H9 (cell line): ENCODE results near the gene ACTL8. TPM values are rescaled to one million over a fixed set of nuclear protein-coding genes. Genes with fewer than 3 reads are reported as not detected.

Experiments
- DNase-seq: peaks from one replicate; pipeline ENCODE4 v3.0.0-alpha.2; 2017
- H2AFZ ChIP-seq: one replicate; pipeline ENCODE4 v1.6.1; 2013; ENCODE audit warnings: mild to moderate bottlenecking, low read length, control low read depth, moderate library complexity
- H2AK5ac ChIP-seq: 2 replicates; pipeline ENCODE4 v1.6.1; 2013; ENCODE audit warnings: low read length, control low read depth, mixed read lengths; ENCODE audit not compliant: insufficient read length
- H2BK120ac ChIP-seq: one replicate; pipeline ENCODE4 v1.6.1; 2013; ENCODE audit warnings: low read depth, mild to moderate bottlenecking, low read length, control low read depth, inconsistent platforms; ENCODE audit not compliant: poor library complexity, severe bottlenecking
- H2BK12ac ChIP-seq: 2 replicates; pipeline ENCODE4 v1.6.1; 2013; ENCODE audit warnings: low read length, control low read depth, mixed read lengths, low read depth; ENCODE audit not compliant: insufficient read length
- H2BK15ac ChIP-seq: 2 replicates; pipeline ENCODE4 v1.6.1; 2013; ENCODE audit warnings: low read depth, low read length, control low read depth
- H2BK20ac ChIP-seq: one replicate; pipeline ENCODE4 v1.6.1; 2013; ENCODE audit warnings: low read depth, mild to moderate bottlenecking, low read length, control low read depth, inconsistent platforms; ENCODE audit not compliant: poor library complexity, severe bottlenecking
- H2BK5ac ChIP-seq: 2 replicates; pipeline ENCODE4 v1.6.1; 2013; ENCODE audit warnings: low read length, control low read depth, mixed read lengths; ENCODE audit not compliant: insufficient read length
- H3K14ac ChIP-seq: 2 replicates; pipeline ENCODE4 v1.6.1; 2013; ENCODE audit warnings: low read length, control low read depth; ENCODE audit not compliant: insufficient read depth
- H3K18ac ChIP-seq: 2 replicates; pipeline ENCODE4 v1.6.1; 2013; ENCODE audit warnings: low read depth, mild to moderate bottlenecking, mixed read lengths, low read length, control low read depth; ENCODE audit not compliant: insufficient read length
- H3K23ac ChIP-seq: 2 replicates; pipeline ENCODE4 v1.6.1; 2013; ENCODE audit warnings: low read length, control low read depth, mixed read lengths, low read depth; ENCODE audit not compliant: insufficient read length
- H3K23me2 ChIP-seq: 2 replicates; pipeline ENCODE4 v1.6.1; 2013; ENCODE audit warnings: low read depth, mild to moderate bottlenecking, mixed read lengths, low read length, control low read depth; ENCODE audit not compliant: insufficient read length, poor library complexity, severe bottlenecking
- H3K27ac ChIP-seq: 2 replicates; pipeline ENCODE4 v1.5.1; 2013; ENCODE audit warnings: low read length, control low read depth, mixed read lengths, low read depth; ENCODE audit not compliant: insufficient read length
- H3K27me3 ChIP-seq: 2 replicates; pipeline ENCODE4 v1.6.1; 2013; ENCODE audit warnings: low read length, control low read depth, inconsistent platforms; ENCODE audit not compliant: insufficient read depth
- H3K4ac ChIP-seq: 2 replicates; pipeline ENCODE4 v1.6.1; 2013; ENCODE audit warnings: low read depth, mild to moderate bottlenecking, control low read depth, inconsistent platforms, low read length, moderate library complexity
- H3K4me1 ChIP-seq: 2 replicates; pipeline ENCODE4 v1.6.1; 2013; ENCODE audit warnings: low read length, control low read depth, inconsistent platforms; ENCODE audit not compliant: insufficient read depth
- H3K4me2 ChIP-seq: 2 replicates; pipeline ENCODE4 v1.6.1; 2013; ENCODE audit warnings: low read length, control low read depth, mixed read lengths; ENCODE audit not compliant: insufficient read length, insufficient read depth
- H3K56ac ChIP-seq: 2 replicates; pipeline ENCODE4 v1.6.1; 2013; ENCODE audit warnings: low read depth, mild to moderate bottlenecking, mixed read lengths, low read length, control low read depth; ENCODE audit not compliant: insufficient read length
- H3K79me1 ChIP-seq: 2 replicates; pipeline ENCODE4 v1.6.1; 2013; ENCODE audit warnings: low read depth, mild to moderate bottlenecking, moderate library complexity, low read length, control low read depth, inconsistent platforms; ENCODE audit not compliant: insufficient read depth, poor library complexity, severe bottlenecking
- H3K79me2 ChIP-seq: 2 replicates; pipeline ENCODE4 v1.6.1; 2013; ENCODE audit warnings: low read length, control low read depth, inconsistent platforms; ENCODE audit not compliant: insufficient read depth
- H3K9ac ChIP-seq: 2 replicates; pipeline ENCODE4 v1.6.1; 2013; ENCODE audit warnings: low read length, control low read depth, mixed read lengths; ENCODE audit not compliant: insufficient read length; ENCODE audit errors: extremely low read depth
- H3K9me3 ChIP-seq: one replicate; pipeline ENCODE4 v1.6.1; 2013; ENCODE audit warnings: low read depth, low read length, inconsistent platforms; ENCODE audit not compliant: control insufficient read depth
- H3T11ph ChIP-seq: one replicate; pipeline ENCODE4 v1.6.1; 2013; ENCODE audit warnings: mild to moderate bottlenecking, low read length, control low read depth, inconsistent platforms
- H4K20me1 ChIP-seq: one replicate; pipeline ENCODE4 v1.6.1; 2013; ENCODE audit not compliant: control insufficient read depth, insufficient read length, insufficient read depth
- H4K5ac ChIP-seq: 2 replicates; pipeline ENCODE4 v1.6.1; 2013; ENCODE audit warnings: low read depth, mild to moderate bottlenecking, mixed read lengths, low read length, control low read depth; ENCODE audit not compliant: insufficient read length
- H4K8ac ChIP-seq: replicated peaks from 2 replicates; pipeline ENCODE4 v1.6.1; 2013; ENCODE audit warnings: low read length, control low read depth, mixed read lengths, low read depth; ENCODE audit not compliant: insufficient read length
- H4K91ac ChIP-seq: 2 replicates; pipeline ENCODE4 v1.6.1; 2013; ENCODE audit warnings: low read depth, mild to moderate bottlenecking, moderate library complexity, mixed read lengths, low read length, control low read depth; ENCODE audit not compliant: insufficient read length
- H3K27ac Mint-ChIP-seq, 3 experiments: 2 replicates in 2 of 3; 3 replicates in 1 of 3; pipeline ENCODE4 v1.8.0; 2020 to 2021; ENCODE audit warnings: mixed read lengths in 3 of 3, mild to moderate bottlenecking in 1 of 3, moderate library complexity in 1 of 3
- H3K27me3 Mint-ChIP-seq: 2 replicates; pipeline ENCODE4 v1.8.0; 2021; ENCODE audit warnings: low read depth, mild to moderate bottlenecking, moderate library complexity, mixed read lengths
- H3K36me3 Mint-ChIP-seq, 3 experiments: 2 replicates in 2 of 3; 3 replicates in 1 of 3; pipeline ENCODE4 v1.8.0; 2020 to 2021; ENCODE audit warnings: low read depth in 3 of 3, mixed read lengths in 3 of 3; ENCODE audit not compliant: insufficient read depth in 1 of 3
- H3K4me1 Mint-ChIP-seq, 2 experiments: 2 replicates each; pipeline ENCODE4 v1.8.0; 2020; ENCODE audit warnings: mixed read lengths in 2 of 2
- H3K4me3 Mint-ChIP-seq, 2 experiments: 2 replicates in 1 of 2; 3 replicates in 1 of 2; pipeline ENCODE4 v1.8.0; 2020 to 2021; ENCODE audit warnings: mild to moderate bottlenecking in 2 of 2, mixed read lengths in 2 of 2, moderate library complexity in 1 of 2
- H3K9me3 Mint-ChIP-seq, 2 experiments: 2 replicates in 1 of 2; 3 replicates in 1 of 2; pipeline ENCODE4 v1.8.0; 2020; ENCODE audit warnings: mild to moderate bottlenecking in 2 of 2, mixed read lengths in 2 of 2, moderate library complexity in 1 of 2
- CTCF ChIP-seq: fragments of 200-600 bp; sonication (generic); conservative IDR thresholded peaks from 3 replicates; pipeline ENCODE4 v1.8.0; 2021; ENCODE audit warnings: antibody characterized with exemption, mild to moderate bottlenecking
- WGBS: extraction: QIAGEN DNeasy Blood & Tissue Kit; methylation state at CpG from one replicate; pipeline ENCODE4 v1.1.7; 2013; ENCODE audit warnings: missing lambda C conversion rate, low lambda C conversion rate, mixed read lengths; ENCODE audit not compliant: insufficient read length; ENCODE audit errors: extremely low coverage; 5-methylcytosine and 5-hydroxymethylcytosine counted together
- total RNA-seq: library from RNA; stranded (reverse); gene quantifications from 2 replicates; pipeline ENCODE4 v1.2.1, GENCODE V29; 2021

ACTL8 gene
- total RNA-seq, 1 experiment from 2014 or later = not detected

GRCh38 chr1:17816511-17816910, 61.4 kb downstream of the ACTL8 start:
- Histone ChIP-seq H2AK5ac (no peak overlapping the region), H3K79me2 (no peaks in the 10 kb centered on the region), H4K5ac (no peak overlapping the region), H4K20me1 (no peaks in the 10 kb centered on the region), H3K79me1 (no peaks in the 10 kb centered on the region), H3K4me2 (no peak overlapping the region), H3K14ac (no peak overlapping the region), H2AFZ (no peak overlapping the region), H3K56ac (no peak overlapping the region), H2BK5ac (no peak overlapping the region), H3K23ac (no peak overlapping the region), H3K27ac (no peak overlapping the region), H2BK15ac (no peak overlapping the region), H3K18ac (no peak overlapping the region), H3T11ph (no peak overlapping the region), H3K9ac (no peak overlapping the region), H2BK120ac (no peak overlapping the region), H3K27me3 (no peaks in the 10 kb centered on the region), H3K4me1 (no peaks in the 10 kb centered on the region), H2BK12ac (no peak overlapping the region), H3K9me3 (no peaks in the 10 kb centered on the region), H2BK20ac (no peak overlapping the region), H3K23me2 (no peaks in the 10 kb centered on the region), H4K91ac (no peak overlapping the region), H4K8ac (no peak overlapping the region), H3K4ac (no peak overlapping the region)
- Mint-ChIP-seq H3K9me3 (no peaks in the 10 kb centered on the region), H3K27me3 (peaks cover 9% of the 10 kb centered on the region), H3K27ac (no peak overlapping the region), H3K4me3 (no peak overlapping the region), H3K4me1 (peaks cover 0 to 3% of the 10 kb centered on the region in 2 experiments; a peak in 1 of 4 replicates), H3K36me3 (no peaks in the 10 kb centered on the region)
- DNase-seq = no peak
- WGBS = no CpG with 5 or more reads among the region's 4 CpGs
- TF ChIP-seq CTCF = no peak
